AML-193 (cell line): ENCODE measurements around the gene NDUFS8.
A peak's percentile ranks its signal among the peaks of the same experiment; 100 is the strongest.
"Not testable (repeated sequence)": the region's sequence is repeated elsewhere in the genome, so short reads cannot be mapped to it uniquely, and the experiment has no call there.

Experiments
- DNase-seq, 2 experiments: peaks; one replicate each; lab custom pipeline; 2025; lab: John Stamatoyannopoulos, UW

Gene NDUFS8

GRCh38 chr11:68030318-68031143 is at the start of gene NDUFS8:
TSS of gene NDUFS8 (plus strand) at chr11:68030681. CDS start at chr11:68032152, 1,471 bp downstream.
- DNase-seq, result peak; percentile 98

GRCh38 chr11:67981226-67981625 is 49.3 kb upstream of the NDUFS8 start:
- not testable (repeated sequence) for DNase-seq

GRCh38 chr11:67982255-67982857 is 48.1 kb upstream of the NDUFS8 start:
- DNase-seq, result not testable (repeated sequence)

- DNase-seq, result no peak
Measured at GRCh38 chr11:67983951-67984350, 46.5 kb upstream of the NDUFS8 start.

- DNase-seq, result not testable (repeated sequence)
Measured at GRCh38 chr11:67985302-67985701, 45.2 kb upstream of the NDUFS8 start.

GRCh38 chr11:67990546-67991346 is 39.7 kb upstream of the NDUFS8 start:
- DNase-seq, result not testable (repeated sequence)

- not testable (repeated sequence) for DNase-seq
Measured at GRCh38 chr11:67991347-67992121, 38.9 kb upstream of the NDUFS8 start.

- not testable (repeated sequence) for DNase-seq
Measured at GRCh38 chr11:67993821-67994220, 36.7 kb upstream of the NDUFS8 start.

- DNase-seq, result not testable (repeated sequence)
Measured at GRCh38 chr11:67994387-67994786, 36.1 kb upstream of the NDUFS8 start.

GRCh38 chr11:67995129-67995528 is 35.4 kb upstream of the NDUFS8 start:
- DNase-seq, result not testable (repeated sequence)

GRCh38 chr11:67995579-67995978 is 34.9 kb upstream of the NDUFS8 start:
- DNase-seq, result not testable (repeated sequence)

- DNase-seq, result no peak
Measured at GRCh38 chr11:67996051-67996450, 34.4 kb upstream of the NDUFS8 start.

- DNase-seq, result no peak
Measured at GRCh38 chr11:67996622-67997474, 33.6 kb upstream of the NDUFS8 start.

GRCh38 chr11:67997475-67997921 is 33.0 kb upstream of the NDUFS8 start:
- DNase-seq, result no peak

GRCh38 chr11:67998150-67999045 is 32.1 kb upstream of the NDUFS8 start:
- no peak for DNase-seq

GRCh38 chr11:67999201-67999629 is 31.3 kb upstream of the NDUFS8 start:
- DNase-seq, result no peak

- no peak for DNase-seq
Measured at GRCh38 chr11:67999704-68000103, 30.8 kb upstream of the NDUFS8 start.

- DNase-seq, result peak; percentile 92 to 93
Measured at GRCh38 chr11:68002575-68002937, 27.9 kb upstream of the NDUFS8 start.
